Hematopoietic multipotent progenitor cell treated with erythropoietin and hydrocortisone succinate and interleukin-3 and kit ligand, for 4 days (in vitro differentiated cells): ENCODE data around the gene LMAN1L.

Source experiments
- DNase-seq: peaks from one replicate; pipeline ENCODE4 v3.0.0-alpha.2; 2015

LMAN1L gene

DNA sequence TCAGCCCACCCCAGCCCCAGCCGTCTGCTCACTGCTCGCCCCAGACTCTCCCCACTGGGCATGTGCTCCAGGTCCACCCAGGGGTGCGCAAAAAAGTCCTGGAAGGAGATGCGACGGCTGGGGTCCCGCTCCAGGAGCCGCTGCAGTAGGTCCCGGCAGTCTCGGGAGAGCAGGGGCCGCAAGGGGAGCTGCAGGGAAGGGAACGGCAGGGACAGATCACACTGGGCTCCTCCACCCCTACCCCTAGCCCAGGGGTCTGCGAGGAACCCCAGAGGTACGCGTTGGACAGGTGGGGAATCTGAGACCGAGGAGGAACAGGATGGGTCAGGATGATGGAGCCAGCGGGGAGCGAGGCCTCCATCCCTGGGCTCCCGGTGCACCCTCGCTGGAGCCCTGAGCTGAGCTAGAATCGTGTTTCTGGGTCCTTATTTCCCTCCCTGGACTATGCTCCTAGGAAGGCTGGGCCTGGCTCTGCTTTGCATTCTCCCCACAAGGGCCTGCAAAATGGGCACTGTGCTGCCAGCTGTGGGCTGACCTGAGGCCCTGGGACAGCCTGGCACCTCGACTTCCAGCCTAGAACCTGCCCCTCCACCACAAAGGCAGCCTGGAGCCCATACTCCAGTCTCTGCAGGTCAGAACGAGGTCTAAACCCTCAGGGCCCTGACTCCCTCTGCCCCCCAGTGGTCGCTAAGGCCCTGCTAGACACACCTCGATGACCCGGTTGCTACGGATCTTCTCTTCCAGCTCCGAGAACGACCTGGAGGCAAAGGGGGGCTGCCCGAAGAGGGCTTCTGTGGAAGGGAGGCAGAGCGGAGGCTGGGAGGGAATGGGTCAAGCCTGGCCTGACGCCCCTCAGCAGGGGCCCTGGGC is 27.1 kb downstream of the LMAN1L start:
- DNase-seq: peak; percentile 29

DNA sequence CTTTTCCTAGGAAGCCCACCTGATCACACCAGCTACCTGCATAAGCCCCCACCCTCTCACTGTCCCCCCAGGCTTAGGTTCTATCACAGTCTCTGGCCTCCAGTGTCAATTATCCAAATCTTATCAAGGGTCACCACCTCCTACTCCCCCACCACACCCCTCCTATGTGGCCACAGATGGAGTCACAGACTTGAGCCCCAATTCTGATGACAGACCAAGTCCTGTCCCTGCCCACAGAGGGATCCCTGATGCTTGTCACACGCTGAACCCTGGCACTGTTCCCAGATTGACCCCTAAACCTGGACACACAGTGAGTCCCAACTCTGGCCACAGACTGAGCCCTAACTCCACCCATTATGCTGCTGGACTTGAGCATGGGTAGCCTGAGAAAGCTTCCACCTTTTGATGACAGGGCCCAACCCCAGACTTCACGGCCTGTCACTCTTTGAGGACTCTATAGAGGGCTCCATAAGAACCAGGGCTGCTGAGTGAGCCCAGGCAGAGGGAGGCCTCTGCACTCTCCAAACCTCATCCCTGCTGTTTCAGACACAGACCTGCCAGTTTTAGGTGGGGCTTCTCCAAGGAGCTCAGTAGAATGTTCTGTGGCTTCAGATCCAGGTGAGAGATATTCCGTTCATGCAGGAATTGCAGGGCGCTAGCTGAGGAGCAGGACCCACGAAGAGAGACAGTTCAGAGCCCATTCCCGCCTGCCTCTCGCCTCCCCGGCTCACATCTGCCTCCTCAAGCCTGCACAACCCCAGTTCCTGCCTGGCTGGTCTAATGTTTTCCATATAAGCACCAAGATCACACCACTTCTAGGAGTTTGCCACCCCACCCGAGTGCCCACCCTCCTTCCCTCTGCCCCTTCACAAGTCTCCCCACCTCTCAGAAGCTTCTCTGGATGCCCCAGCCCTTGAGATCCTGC is 28.5 kb downstream of the LMAN1L start:
- DNase-seq: peak; percentile 62

DNA sequence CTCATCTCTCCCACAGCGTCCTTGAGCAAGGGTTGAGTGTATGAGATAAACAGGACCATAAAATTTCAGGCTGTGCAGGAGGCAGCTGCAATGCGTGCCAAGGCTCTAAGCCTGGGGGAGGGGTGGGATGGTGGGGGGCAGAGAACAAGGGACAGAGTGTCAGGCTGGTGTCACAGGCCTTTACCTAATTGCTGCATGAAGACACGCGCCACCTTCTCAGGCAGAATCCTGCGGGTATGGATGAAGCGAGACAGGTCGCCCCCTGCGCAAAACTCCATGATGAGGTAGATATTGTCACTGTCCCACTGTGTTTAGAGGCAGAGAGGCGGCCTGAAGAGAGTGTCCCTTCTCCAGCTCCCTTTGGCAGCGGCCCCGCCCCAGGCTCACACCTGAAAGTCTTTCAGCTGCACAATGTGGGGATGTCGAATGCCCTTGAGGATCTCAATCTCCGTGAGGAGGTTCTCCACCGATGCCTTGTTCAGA is 29.3 kb downstream of the LMAN1L start:
- DNase-seq: no peak

DNA sequence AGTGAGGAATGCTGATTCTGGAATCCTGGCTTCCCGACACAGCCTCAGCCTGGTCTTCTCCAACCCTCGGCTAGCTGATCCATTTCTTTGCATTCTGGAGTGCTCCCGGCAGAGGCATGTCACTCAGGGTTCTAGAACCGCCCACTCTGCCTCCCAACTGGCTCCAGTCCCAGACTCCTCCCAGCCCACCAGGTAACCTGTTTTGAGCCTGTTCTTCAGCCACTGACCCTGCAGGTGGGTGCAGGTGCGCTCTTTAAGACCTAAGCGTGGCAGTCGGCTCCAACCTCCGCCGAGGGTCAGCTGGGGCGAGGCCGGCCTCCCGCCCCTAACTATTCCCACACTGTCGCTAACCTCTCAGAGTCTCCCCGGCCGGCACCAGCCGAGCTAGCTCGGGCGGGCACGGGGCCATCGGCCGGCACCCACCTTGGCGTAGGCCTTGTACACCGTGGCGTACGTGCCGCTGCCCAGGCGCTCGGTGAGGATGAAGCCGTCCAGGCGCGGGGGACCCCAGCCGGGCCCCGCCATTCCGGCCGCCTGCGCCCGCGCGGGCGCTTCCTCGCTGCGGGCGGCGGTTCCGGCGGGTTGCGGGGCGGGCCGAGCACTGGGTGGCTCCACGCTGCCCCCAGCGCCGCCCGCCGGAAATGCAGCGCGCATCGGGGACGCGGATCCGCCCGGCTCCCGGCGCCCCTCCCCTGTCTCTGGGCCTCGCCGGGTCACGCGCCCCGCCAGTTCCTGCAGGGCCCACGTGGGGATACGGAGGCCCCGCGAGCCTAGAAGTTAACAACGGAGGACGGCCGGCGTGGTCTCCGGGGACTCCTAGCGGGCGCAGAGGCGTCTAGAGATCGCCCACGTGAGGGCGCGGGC is 30.2 kb downstream of the LMAN1L start, which contains the start of gene ULK3:
Gene ULK3 (minus strand): TSS at position 576 of the 864 bp plus-strand sequence. CDS start 51 bp downstream, at position 525.
- DNase-seq: peak; percentile 97

DNA sequence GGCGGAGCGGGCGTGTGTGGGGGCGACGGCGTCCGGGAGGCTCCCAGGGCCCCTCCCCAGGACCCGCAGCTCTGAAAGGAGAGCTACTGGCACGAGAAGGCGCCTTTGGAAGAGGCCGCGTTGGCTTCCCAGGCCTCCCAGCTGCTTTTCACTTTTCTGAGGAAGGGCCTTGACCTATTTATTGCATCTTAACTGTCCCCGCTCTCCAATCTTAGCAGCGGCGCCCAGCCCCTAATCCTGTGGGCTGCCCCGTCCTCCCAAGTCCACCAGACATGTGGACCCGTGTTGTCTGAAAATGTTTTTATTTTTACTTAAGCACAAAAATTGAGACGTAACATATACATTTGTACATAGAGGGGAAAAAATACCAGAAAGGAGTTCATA is 30.8 kb downstream of the LMAN1L start:
- DNase-seq: no peak

DNA sequence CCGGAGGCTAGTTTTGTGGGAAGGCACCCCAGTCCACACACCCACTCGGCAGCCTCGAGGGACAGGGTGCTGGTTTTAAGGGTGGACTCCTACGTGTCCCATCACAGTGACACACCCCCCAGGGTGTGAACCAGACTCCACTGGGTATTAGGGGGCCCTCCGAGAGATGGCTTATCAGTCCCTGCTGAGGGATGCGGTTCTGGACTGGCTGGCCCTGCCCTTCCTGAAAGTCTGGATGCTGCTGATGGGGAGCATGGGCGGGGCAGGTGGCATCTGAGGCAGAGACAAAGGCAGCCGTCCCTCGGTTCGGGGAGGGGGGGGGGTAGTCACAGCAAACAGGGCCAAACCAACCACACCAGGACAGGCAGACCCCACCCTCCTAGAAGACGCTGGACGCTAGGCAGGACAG is 31.3 kb downstream of the LMAN1L start:
- DNase-seq: peak; percentile 98

DNA sequence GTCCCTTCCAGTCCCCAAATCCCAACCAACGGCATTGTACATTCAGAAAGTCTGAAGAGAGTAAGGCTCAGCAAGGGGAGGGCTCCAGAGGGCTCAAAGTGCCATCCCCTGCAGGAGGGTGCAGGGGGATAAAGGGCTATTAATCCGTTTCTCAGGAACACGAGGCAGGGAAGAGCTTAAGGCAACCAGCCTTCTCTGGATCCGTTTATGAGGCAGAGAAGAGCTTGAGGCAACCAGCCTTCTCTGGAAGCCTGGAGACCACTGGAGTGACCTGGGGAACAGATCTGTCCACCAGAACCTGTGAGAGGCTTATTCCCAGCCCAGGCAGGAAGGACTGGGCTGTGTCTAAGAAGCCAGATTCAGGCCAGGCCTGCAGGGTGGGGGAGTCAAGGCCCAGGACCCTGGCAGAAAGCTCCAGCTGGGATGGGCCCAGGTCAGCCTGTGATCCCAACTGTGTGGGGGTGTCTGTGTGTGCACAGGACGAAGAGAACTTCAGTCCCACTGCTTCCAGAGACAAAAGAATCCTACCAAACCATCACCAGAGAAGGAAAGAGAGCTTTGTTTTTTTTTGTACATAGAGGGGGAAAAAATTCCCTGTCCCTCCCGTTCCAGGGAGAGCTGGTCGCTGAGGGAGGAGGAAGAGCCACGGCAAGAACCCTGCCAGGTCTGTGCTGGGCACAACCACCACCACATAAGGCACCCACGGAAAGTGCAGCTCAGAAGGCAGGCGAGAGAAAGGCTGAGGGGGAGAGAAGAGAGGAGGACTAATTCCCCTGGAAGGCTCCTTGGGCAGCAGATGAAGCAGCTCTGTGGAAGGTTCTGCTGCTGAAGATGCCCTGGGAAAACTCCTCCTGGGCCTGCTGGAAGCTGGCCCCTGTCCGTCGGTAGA is 31.9 kb downstream of the LMAN1L start:
- DNase-seq: peak; percentile 33

DNA sequence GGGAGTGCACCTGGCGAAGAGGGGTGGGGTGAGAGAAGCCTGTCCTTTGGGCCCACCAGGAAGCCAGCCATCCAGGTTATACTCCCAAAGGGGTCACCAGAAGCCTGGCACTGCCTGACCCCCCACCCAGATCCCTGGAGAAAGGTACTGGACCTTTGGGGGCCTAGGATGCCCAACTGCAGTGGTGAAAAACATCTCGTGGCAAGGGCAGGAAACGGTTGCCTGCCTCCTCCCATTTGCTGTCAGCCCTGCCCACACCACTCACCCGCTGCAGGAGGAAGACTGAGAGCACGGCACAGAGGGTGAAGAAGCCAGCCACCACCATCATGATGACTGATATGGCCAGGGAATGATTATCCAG is 32.6 kb downstream of the LMAN1L start:
- DNase-seq: peak; percentile 91

DNA sequence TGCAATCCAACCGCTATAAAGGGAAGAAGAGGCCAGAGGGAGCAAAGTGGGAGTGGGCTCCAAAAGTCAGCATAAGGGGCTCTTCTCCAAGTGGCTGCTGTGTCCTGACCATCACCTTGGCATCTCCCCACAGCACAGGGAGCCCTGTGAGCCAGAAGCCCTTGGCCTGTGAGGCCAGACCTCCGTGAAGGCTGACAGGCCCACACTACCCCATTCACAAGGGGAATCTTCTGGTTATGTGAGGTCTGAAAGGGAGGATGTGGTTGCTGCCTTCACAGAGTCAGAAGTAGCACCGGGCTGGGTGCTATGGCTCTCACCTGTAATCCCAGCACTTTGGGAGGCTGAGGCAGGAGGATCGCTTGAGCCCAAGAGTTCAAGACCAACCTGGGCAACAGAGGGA is 32.9 kb downstream of the LMAN1L start:
- DNase-seq: no peak

DNA sequence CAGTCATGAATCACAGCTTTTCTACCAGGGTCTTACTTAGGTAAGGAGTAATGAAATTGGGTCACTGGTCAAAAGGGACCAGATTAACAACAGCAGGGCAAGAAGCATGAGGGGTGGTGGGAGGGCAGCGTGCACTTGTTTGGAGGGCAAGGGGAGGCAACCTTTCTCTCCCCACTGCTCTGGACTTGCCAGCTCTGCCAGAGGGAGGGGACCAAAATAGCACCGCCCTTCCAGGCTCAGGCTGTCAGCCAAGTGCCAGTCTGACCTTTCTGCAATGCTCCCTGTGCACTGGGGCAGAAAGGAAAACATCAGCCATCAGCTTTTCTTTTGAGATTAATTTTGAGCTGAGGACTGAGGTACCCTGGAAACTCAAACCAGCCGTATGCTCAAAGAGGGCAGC is 34.8 kb downstream of the LMAN1L start:
- DNase-seq: peak; percentile 58

DNA sequence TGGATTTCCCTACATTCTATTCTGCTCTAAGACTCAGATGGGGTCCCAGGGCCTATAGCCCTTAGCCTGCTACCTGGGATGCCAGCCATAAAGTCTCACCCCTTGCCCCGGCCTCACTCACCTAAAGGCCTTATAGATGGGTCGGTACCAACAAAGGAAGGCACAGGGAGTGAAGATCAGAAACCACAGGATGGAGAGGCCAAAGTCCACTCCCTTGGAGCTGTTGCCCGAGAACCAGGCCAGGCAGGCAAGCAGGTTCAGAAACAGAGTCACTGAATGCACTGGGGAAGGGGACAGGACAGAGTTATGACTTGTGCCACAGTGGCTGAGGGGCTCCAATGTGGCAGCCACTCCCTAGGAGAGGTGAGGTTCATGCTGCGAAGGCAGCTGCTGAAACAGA is 37.8 kb downstream of the LMAN1L start:
- no peak for DNase-seq

DNA sequence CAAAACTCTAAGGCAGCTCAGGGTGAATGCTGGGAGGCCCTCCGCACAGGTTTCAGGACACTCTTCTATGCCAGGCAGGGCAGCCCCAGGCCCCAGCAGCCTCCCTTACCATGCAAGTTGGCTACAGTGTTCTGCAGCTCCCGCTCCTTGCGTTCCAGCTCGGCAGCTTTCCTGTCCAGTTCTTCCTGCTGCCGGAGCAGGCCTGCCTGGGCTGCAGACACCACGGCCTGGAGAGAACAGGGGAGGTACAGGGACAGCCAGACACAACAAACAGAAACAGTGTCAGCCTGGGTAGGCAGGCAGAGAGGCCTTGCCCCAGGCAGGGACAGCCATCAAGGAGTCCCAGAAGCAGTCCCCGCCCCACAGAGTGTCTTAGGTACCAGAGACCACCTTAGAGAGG is 39.3 kb downstream of the LMAN1L start:
- DNase-seq: no peak

DNA sequence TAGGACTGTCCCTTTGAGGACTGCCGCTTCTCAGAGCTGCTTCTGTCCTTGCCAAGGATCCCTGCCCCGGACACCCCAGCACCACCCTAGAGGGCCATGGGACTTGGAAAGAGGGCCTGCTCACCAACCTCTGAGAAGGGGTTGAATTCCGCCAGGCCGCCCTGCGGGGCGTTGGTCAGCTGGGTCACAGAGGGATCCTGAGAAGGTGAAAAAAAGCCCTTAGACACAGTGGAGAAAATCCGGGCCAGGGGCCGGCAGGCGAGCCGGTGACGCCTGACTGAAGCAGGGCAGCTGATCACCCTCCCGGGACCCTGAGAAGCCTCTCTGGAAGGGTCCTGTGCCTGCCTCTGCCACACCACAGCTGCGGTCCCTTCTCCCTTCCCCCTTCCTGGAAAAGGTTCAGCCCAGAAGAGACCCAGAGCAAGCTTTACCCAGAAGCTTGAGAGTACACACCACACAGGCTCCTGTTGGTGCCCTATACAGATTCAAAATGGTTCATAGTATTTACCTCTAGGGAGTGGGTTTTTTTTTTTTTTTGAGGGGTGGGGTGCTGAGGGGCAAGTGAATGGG is 41.9 kb downstream of the LMAN1L start:
- DNase-seq: no peak

DNA sequence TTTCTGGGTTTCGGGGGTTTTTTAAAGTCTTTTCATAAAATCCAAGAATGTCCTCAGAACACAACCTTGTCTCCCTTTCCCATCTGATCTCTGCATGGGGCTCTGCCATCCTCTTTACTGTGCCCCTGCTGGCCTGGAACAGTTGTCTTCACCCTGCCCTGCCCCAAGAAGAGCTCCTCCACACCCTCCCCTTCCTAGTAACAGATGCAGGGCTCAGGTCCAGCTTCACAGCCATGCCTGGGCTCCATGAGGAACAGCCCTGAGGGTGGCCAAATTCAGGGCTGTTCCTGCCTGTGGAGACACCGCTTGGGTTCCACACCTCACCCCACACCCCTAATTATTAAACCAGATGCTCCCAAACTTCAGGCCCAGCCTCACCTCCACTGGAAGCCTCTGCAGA is 43.2 kb downstream of the LMAN1L start:
- peak; percentile 25 for DNase-seq

DNA sequence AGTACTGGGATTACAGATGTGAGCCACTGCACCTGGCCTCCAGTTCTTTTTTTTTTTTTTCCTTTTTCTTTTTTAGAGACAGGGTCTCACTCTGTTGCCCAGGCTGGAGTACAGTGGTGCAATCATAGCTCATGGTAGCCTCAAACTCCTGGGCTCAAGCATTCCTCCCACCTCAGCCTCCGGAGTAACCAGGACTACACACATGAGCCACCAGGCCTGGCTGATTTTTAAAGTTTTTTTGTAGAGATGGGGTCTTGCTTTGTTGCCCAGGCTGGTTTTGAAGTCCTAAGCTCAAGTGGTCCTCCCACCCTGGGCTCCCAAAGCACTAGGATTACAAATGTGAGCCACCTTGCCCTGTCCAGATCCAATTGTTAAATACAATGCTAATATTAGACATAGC is 43.9 kb downstream of the LMAN1L start:
- DNase-seq: no peak

DNA sequence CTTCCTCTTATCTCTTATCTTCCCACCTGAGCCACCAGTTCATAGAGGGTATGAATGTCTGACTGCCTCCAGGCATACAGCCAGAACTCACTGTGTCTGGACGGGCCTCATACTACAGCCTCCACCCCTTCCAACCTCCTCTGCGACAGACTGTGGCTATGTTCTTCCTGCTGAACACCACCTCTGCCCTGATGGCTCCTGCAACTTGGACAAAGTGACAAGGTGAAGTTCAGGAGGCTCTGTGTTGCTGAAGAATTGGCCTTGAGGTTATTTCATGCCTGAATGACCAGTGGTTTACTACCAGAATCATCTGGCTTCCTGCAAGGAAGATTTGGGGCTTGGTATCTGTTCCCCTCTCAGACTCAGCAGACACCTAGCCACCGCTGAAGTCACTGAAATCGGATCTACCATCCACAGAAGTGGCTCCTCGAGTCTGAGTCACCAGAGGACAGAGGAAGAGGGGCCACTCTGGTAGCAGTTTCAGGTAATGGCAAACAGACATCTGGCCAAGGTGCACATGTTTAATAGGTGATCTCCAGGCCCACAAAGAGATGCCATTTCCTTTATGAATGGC is 44.5 kb downstream of the LMAN1L start:
- DNase-seq: peak; percentile 55

DNA sequence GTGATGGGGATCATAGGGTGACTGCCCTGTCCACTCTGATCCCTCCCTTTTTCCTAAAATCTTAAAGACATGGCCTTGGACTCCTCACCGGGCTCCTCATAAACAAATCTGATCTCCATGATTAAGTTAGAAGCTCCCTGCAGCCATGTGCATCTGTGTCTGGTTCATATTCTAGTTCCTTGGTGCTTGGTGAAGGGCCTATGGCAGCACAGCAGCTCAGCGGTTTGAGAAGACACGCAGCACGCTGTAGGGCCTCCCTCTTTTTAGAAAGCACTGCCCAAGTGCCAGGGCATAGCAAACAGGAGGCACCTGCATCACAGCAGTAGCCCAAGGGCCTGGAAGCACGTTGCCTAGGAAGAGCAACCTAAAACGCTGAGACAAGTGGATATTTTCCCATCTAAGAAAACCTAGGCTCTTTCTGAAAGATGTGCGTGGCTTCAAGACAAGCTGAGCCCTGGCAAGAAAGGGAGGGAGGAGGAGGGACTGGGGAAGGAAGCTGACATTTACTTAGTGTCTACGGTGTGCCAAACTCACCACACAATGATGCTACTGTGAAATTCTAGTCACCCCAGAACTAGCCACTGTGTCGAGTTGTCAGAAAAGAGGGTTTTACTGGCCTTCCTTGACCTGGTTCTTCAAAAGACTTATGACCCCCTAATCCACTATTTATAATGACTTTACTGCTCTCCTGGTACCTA is 45.2 kb downstream of the LMAN1L start:
- no peak for DNase-seq

DNA sequence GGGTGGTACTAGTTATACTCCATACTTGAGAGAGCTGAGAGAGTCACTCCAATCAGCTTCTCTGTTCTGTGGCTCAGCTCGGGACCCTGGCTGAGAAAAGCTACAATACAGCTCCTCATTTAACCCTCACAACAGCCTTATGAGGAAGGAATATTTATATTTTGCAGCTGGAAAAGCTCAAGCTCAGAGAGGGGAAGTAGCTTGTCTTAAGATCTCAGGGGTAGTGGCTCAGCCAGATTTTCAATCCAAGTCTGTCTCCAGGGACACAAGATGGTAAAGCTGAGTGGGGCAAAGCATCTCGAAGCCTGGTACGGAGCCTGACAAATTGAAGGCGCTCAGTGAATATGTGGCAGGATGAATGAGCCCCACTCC is 45.7 kb downstream of the LMAN1L start:
- DNase-seq: no peak

DNA sequence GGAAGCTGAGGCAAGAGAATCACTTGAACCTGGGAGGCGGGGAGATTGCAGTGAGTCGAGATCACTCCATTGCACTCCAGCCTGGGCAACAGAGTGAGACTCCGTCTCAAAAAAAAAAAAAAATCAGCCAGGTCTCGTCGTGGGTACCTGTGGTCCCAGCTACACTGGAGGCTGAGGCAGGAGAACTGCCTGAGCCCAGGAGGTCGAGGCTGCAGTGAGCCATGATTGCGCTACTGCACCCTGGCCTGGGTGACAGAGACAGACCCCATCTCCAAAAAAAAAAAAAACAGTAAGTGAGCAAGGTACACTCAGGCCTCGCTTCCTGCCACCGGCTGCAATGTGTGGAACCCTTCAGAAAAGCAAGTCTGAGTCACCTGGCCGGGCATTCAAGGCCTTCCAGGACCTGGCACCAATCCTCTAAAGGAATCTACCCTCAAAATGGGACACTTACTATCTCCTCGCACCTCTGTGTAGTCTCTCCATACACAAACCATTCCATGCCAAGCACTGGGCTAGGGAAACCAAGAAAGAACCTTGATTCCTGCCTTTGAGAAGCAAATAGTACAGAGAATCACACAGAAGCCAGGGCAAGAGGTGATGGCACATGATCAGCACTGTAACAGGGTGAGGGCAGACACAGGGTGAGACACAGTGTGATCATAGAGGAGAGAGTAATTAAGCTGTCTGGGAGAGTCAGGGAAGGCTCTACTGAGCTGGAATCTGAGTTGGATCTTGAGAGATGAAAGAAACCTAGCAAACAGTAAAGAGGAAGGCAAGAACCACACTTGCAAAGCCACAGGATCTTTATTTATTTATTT is 50.8 kb downstream of the LMAN1L start:
- no peak for DNase-seq
